Fibroblast of pulmonary artery (primary cell): Measurements from ENCODE around the gene OLIG3.

ENCODE experiments used
- DNase-seq: peaks from one replicate; pipeline ENCODE4 v3.0.0-alpha.2; 2010; ENCODE audit warnings: low read depth
- H3K4me3 ChIP-seq: replicated peaks from 2 replicates; pipeline ENCODE4 v1.5.1; 2011; ENCODE audit warnings: low read depth, mild to moderate bottlenecking, control low read depth, low read length, moderate library complexity
- CTCF ChIP-seq: IDR thresholded peaks from 2 replicates; pipeline ENCODE4 v1.5.1; 2011; ENCODE audit warnings: mild to moderate bottlenecking, control low read depth, low read length, inconsistent platforms; ENCODE audit errors: missing control alignments

The OLIG3 gene

DNA sequence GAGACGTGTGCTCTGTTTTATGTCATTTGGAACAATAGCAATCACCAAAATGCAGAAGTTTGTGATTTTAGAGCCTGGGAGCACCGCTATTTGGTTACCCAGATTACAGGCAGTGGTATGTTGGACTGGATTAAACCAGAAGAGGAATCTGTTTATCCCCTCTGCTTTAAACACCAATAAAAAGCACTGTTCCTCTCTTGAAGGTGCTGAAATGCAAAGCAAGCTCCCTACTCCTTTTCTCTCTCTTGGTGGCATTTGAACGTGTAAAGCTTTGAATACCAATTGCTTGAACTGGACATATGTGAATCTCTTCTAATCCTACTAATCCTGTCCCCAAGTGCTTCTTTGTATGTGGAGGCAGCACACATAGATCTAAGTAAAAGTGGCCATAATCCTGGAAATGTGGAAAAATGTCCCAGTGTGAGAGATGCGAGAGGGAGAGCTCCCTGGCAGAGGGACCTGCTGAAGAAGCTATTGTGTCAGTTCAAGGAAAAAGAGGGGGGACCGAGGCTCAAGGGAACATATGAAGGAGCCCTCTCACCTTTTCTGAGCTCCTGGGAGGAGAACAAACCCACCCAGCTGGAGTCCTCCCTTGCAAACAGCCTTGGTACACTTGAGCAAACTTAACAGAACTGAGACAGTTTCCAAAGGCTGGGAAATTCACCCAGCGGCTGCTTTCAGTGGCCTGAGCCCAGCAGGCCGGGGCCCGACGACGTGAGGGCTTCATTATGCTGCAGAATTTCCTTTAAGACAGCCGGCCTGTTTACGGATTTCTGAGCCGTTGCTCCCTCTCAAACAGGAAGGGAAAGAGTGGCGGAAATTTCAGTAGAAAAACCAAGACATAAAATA, 18.8 kb upstream of the OLIG3 start:
- H3K4me3 ChIP-seq = no peak overlapping the region
- no peak for TF ChIP-seq CTCF

DNA sequence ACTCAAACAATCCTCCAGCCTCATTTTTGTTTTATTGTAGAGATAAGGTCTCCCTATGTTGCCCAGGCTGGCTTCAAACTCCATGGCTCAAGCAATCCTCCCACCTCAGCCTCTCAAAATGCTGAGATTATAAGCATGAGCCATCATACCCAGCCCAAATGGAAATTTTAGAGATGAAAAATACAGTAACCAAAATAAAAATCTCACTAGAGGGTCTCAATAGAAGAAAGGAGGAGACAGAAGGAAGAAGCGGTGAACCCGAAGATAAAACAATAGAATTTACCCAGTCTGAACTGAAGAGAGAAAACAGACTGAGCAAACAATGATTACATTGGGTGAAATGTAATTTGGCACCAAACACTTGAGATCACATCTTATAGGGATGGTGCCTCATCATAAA, 16.7 kb upstream of the OLIG3 start:
- DNase-seq = no peak
- no peak overlapping the region for H3K4me3 ChIP-seq
- TF ChIP-seq CTCF = no peak

More for the DNA sequence above, 18.8 kb upstream of the OLIG3 start:
- no peak for DNase-seq

GRCh38 chr6:137498481-137499190, 4.4 kb upstream of the OLIG3 start:
- no peak for TF ChIP-seq CTCF
- H3K4me3 ChIP-seq = no peak overlapping the region
- no peak for DNase-seq

- TF ChIP-seq CTCF = no peak
- H3K4me3 ChIP-seq = no peak overlapping the region
- no peak for DNase-seq
Observed at GRCh38 chr6:137497721-137498463, 3.7 kb upstream of the OLIG3 start.

- no peak overlapping the region for H3K4me3 ChIP-seq
- TF ChIP-seq CTCF = no peak
- no peak for DNase-seq
Observed at GRCh38 chr6:137496909-137497720, 2.9 kb upstream of the OLIG3 start.

- TF ChIP-seq CTCF = no peak
- DNase-seq = no peak
- no peak overlapping the region for H3K4me3 ChIP-seq
Observed at GRCh38 chr6:137496368-137496767, 2.2 kb upstream of the OLIG3 start.
